Endothelial cell (in vitro differentiated cells): Measurements from ENCODE around the gene KLF3. TPM values are rescaled to one million over a fixed set of nuclear protein-coding genes. Genes with fewer than 3 reads are reported as not detected.

Experiments
- DNase-seq: peaks from one replicate; pipeline ENCODE4 v3.0.0; 2021; ENCODE audit warnings: low spot score
- H3K27ac Mint-ChIP-seq: one replicate; pipeline ENCODE4 v1.8.0; 2021; ENCODE audit warnings: mixed read lengths, inconsistent platforms; ENCODE audit not compliant: unreplicated experiment
- H3K27me3 Mint-ChIP-seq: one replicate; pipeline ENCODE4 v1.8.0; 2021; ENCODE audit warnings: mild to moderate bottlenecking, moderate library complexity, mixed read lengths, inconsistent platforms; ENCODE audit not compliant: unreplicated experiment
- H3K36me3 Mint-ChIP-seq: one replicate; pipeline ENCODE4 v1.8.0; 2021; ENCODE audit warnings: mild to moderate bottlenecking, low read depth, mixed read lengths, inconsistent platforms; ENCODE audit not compliant: unreplicated experiment
- H3K4me1 Mint-ChIP-seq: one replicate; pipeline ENCODE4 v1.8.0; 2021; ENCODE audit warnings: mild to moderate bottlenecking, mixed read lengths, inconsistent platforms; ENCODE audit not compliant: unreplicated experiment
- H3K4me3 Mint-ChIP-seq: one replicate; pipeline ENCODE4 v1.8.0; 2021; ENCODE audit warnings: mild to moderate bottlenecking, mixed read lengths, inconsistent platforms; ENCODE audit not compliant: unreplicated experiment
- H3K9me3 Mint-ChIP-seq: one replicate; pipeline ENCODE4 v1.8.0; 2021; ENCODE audit warnings: mixed read lengths, inconsistent platforms; ENCODE audit not compliant: unreplicated experiment
- CTCF ChIP-seq: fragments of 200-600 bp; sonication (generic); IDR thresholded peaks from one replicate; pipeline ENCODE4 v1.5.0; 2021; ENCODE audit warnings: antibody characterized with exemption; ENCODE audit not compliant: unreplicated experiment
- total RNA-seq: library from RNA; stranded (reverse); fragmentation: NEBNext Ultra II Directional; extraction: Animal tissue kit (Norgen Biotek cat#: 25700); gene quantifications from one replicate; pipeline ENCODE4 v1.2.1, GENCODE V29; 2021; ENCODE audit not compliant: unreplicated experiment

Gene KLF3
- total RNA-seq, 1 donor from 2014 or later: 73.4 TPM

DNA sequence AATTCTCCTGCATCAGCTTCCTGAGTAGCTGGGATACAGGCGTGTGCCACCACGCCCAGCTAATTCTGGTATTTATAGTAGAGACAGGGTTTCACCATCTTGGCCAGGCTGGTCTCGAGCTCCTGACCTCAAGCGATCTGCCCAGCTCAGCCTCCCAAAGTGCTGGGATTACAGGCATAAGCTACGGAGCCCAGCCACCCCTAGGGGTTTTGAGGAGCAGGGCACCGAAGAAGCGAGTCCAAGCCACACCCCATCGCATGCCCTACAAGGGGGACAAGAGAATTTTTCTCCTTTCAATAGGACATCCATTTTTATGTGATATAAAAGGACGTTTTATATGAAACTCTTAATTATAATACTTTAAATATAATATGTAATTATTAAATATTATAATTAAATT, 13.9 kb upstream of the KLF3 start:
- Mint-ChIP-seq H3K9me3 (no peaks in the 10 kb centered on the region), H3K4me3 (no peak overlapping the region), H3K36me3 (no peaks in the 10 kb centered on the region), H3K27ac (no peak overlapping the region), H3K27me3 (peaks cover 6% of the 10 kb centered on the region), H3K4me1 (peaks cover 6% of the 10 kb centered on the region)
- no peak for DNase-seq
- TF ChIP-seq CTCF: no peak

DNA sequence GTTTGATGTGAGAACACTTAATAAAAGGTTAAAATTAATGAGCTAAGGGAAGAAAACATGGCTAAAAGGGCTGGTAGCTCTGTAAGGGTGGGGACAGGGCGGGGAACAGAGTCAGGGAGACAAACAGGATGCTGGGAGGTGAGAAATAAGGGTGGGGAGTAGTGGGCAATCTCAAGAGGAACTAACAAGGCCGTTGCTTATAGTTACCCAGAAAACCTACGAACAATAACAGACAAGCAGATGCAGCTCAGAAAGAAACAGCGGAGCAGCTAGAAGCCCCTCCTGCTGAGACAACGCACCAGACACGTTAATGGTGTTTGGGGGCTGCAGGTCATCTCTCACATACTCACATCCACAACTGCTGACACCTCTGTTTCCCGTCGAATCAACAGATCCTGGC, 9.7 kb upstream of the KLF3 start:
- no peak for TF ChIP-seq CTCF
- H3K27ac Mint-ChIP-seq: peak overlapping the region; percentile 13
- no peak for DNase-seq
- peaks cover 2% of the 10 kb centered on the region for H3K27me3 Mint-ChIP-seq
- H3K4me3 Mint-ChIP-seq: no peak overlapping the region
- H3K4me1 Mint-ChIP-seq: peaks cover 6% of the 10 kb centered on the region
- H3K36me3 Mint-ChIP-seq: no peaks in the 10 kb centered on the region
- H3K9me3 Mint-ChIP-seq: no peaks in the 10 kb centered on the region

DNA sequence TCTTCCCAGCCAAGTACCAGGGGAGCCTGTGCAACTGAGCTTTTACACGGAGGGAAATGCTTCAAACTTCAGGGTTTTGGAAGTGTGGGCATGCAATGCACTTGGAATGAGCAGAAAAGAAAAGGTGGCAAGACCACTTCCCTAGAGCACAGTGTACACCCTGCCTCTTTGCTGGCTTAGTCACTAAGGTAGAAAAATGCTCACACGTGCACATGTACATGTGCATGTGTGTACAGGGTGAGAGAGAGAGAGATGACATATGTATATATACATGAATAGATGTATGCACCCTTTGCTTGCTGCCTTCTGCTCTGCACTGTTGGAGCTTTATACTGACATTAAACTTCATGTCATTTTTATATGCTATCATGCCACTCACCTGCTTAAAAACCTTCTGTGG, 7.9 kb upstream of the KLF3 start:
- no peaks in the 10 kb centered on the region for H3K9me3 Mint-ChIP-seq
- no peak for TF ChIP-seq CTCF
- H3K4me1 Mint-ChIP-seq: peaks cover 6% of the 10 kb centered on the region
- DNase-seq: no peak
- H3K27me3 Mint-ChIP-seq: peaks cover 3% of the 10 kb centered on the region
- no peaks in the 10 kb centered on the region for H3K36me3 Mint-ChIP-seq
- no peak overlapping the region for H3K4me3 Mint-ChIP-seq
- H3K27ac Mint-ChIP-seq: no peak overlapping the region

DNA sequence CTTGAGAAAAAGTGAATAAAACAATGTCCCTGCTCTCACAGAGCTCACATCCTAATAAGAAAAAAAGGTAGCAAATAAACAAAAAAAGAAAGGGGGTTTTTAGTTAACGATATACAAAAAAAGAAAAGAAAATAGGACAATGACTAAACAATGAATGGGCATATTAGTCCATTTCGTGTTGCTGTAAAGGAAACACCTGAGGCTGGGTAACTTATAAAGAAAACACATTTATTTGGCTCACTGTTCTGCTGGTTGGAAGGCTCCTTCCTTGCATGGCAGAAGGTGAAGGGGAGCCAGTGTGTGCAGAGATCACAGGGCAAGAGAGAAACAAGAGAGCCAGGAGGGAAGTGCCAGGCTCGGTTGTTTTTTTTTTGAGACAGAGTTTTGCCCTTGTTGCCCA, 4.7 kb upstream of the KLF3 start:
- H3K9me3 Mint-ChIP-seq: no peaks in the 10 kb centered on the region
- no peak overlapping the region for H3K27ac Mint-ChIP-seq
- no peak for TF ChIP-seq CTCF
- peaks cover 10% of the 10 kb centered on the region for H3K4me1 Mint-ChIP-seq
- DNase-seq: no peak
- H3K36me3 Mint-ChIP-seq: peaks cover 6% of the 10 kb centered on the region
- H3K27me3 Mint-ChIP-seq: peaks cover 9% of the 10 kb centered on the region
- no peak overlapping the region for H3K4me3 Mint-ChIP-seq

DNA sequence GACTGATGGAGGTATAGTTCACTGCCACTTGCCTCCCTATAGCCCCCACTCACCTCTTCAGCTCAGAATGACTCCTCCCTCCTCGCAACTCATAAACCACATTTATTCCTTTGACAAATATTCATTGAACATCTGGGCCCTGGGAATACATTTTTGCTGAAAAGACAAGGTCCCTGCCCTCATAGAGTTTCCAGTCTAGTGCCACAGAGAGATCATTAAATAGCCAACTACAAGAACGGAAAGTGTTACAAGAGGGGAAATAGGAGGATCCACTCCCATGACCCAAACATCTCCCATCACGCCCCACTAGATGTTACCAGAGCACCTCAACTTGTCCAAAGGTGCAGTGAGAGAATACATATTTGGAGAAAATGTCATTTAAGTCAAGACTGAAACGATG, 3.2 kb upstream of the KLF3 start:
- DNase-seq: no peak
- H3K9me3 Mint-ChIP-seq: no peaks in the 10 kb centered on the region
- H3K27me3 Mint-ChIP-seq: peaks cover 15% of the 10 kb centered on the region
- peaks cover 13% of the 10 kb centered on the region for H3K4me1 Mint-ChIP-seq
- H3K27ac Mint-ChIP-seq: peak overlapping the region; percentile 11
- H3K4me3 Mint-ChIP-seq: peak overlapping the region; percentile 10
- no peak for TF ChIP-seq CTCF
- peaks cover 13% of the 10 kb centered on the region for H3K36me3 Mint-ChIP-seq
